SHP77 (cell line): ENCODE measurements around the gene GMDS.
A peak's percentile ranks its signal among the peaks of the same experiment; 100 is the strongest.

Source experiments
- DNase-seq, 2 experiments: peaks; one replicate each; lab custom pipeline; 2025; lab: John Stamatoyannopoulos, UW

The GMDS gene

DNA sequence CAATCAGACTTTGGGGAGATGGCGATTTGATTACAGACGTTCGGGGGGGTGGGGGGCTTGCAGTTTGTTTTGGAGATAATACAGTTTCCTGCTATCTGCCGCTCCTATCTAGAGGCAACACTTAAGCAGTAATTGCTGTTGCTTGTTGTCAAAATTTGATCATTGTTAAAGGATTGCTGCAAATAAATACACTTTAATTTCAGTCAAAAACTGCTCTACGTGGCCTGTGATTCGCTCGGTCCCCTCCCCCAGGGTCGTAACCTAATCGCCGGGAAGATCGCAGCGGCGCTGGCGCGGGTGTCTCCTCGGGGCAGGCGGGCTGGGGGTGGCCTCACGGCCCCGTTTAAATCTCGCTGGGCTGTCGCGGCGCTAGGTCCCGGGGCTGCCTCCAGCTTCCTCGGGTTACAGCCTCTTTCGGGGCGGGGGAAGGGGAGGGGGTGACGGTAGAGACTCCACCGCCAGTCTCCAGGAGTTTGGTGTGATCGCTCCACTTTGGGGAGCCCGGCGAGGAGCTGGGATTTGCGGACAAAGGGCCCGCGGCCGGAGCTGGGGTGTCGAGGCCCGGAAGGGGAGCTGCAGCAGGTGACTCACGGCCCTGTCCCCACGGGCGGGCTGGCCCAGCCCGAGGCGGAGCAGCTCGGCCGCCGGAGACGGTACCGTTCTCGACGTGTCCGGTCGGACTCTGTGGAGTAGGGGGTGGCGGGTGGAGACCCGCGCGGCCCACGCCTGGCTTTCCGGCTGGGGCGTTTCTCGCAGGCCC is 631.5 kb downstream of the GMDS start:
- peak in 1 of 2 experiments; percentile 36 for DNase-seq

DNA sequence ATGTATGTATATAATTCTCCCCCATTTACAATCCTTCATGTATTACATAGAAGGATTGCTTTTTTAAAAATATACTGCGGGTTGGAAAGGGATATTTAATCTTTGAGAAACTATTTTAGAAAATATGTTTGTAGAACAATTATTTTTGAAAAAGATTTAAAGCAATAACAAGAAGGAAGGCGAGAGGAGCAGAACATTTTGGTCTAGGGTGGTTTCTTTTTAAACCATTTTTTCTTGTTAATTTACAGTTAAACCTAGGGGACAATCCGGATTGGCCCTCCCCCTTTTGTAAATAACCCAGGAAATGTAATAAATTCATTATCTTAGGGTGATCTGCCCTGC is 632.1 kb downstream of the GMDS start:
- DNase-seq, result no peak

DNA sequence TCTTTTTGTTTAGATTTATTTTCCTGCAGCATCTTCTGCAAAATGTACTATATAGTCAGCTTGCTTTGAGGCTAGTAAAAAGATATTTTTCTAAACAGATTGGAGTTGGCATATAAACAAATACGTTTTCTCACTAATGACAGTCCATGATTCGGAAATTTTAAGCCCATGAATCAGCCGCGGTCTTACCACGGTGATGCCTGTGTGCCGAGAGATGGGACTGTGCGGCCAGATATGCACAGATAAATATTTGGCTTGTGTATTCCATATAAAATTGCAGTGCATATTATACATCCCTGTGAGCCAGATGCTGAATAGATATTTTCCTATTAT is 632.5 kb downstream of the GMDS start:
- DNase-seq, result no peak

DNA sequence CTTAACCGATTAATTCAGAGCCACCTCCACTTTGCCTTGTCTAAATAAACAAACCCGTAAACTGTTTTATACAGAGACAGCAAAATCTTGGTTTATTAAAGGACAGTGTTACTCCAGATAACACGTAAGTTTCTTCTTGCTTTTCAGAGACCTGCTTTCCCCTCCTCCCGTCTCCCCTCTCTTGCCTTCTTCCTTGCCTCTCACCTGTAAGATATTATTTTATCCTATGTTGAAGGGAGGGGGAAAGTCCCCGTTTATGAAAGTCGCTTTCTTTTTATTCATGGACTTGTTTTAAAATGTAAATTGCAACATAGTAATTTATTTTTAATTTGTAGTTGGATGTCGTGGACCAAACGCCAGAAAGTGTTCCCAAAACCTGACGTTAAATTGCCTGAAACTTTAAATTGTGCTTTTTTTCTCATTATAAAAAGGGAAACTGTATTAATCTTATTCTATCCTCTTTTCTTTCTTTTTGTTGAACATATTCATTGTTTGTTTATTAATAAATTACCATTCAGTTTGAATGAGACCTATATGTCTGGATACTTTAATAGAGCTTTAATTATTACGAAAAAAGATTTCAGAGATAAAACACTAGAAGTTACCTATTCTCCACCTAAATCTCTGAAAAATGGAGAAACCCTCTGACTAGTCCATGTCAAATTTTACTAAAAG is 633.0 kb downstream of the GMDS start:
- no peak for DNase-seq

DNA sequence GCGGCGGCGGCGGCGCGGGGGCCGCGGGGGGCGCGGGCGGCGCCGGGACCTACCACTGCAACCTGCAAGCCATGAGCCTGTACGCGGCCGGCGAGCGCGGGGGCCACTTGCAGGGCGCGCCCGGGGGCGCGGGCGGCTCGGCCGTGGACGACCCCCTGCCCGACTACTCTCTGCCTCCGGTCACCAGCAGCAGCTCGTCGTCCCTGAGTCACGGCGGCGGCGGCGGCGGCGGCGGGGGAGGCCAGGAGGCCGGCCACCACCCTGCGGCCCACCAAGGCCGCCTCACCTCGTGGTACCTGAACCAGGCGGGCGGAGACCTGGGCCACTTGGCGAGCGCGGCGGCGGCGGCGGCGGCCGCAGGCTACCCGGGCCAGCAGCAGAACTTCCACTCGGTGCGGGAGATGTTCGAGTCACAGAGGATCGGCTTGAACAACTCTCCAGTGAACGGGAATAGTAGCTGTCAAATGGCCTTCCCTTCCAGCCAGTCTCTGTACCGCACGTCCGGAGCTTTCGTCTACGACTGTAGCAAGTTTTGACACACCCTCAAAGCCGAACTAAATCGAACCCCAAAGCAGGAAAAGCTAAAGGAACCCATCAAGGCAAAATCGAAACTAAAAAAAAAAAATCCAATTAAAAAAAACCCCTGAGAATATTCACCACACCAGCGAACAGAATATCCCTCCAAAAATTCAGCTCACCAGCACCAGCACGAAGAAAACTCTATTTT is 633.7 kb downstream of the GMDS start:
- DNase-seq, result no peak

DNA sequence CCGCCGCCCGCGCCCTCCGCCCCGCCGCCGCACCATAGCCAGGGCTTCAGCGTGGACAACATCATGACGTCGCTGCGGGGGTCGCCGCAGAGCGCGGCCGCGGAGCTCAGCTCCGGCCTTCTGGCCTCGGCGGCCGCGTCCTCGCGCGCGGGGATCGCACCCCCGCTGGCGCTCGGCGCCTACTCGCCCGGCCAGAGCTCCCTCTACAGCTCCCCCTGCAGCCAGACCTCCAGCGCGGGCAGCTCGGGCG is 634.2 kb downstream of the GMDS start:
- peak in 1 of 2 experiments; percentile 26 for DNase-seq

DNA sequence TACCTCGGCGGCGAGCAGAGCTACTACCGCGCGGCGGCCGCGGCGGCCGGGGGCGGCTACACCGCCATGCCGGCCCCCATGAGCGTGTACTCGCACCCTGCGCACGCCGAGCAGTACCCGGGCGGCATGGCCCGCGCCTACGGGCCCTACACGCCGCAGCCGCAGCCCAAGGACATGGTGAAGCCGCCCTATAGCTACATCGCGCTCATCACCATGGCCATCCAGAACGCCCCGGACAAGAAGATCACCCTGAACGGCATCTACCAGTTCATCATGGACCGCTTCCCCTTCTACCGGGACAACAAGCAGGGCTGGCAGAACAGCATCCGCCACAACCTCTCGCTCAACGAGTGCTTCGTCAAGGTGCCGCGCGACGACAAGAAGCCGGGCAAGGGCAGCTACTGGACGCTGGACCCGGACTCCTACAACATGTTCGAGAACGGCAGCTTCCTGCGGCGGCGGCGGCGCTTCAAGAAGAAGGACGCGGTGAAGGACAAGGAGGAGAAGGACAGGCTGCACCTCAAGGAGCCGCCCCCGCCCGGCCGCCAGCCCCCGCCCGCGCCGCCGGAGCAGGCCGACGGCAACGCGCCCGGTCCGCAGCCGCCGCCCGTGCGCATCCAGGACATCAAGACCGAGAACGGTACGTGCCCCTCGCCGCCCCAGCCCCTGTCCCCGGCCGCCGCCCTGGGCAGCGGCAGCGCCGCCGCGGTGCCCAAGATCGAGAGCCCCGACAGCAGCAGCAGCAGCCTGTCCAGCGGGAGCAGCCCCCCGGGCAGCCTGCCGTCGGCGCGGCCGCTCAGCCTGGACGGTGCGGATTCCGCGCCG is 634.7 kb downstream of the GMDS start:
- no peak for DNase-seq

DNA sequence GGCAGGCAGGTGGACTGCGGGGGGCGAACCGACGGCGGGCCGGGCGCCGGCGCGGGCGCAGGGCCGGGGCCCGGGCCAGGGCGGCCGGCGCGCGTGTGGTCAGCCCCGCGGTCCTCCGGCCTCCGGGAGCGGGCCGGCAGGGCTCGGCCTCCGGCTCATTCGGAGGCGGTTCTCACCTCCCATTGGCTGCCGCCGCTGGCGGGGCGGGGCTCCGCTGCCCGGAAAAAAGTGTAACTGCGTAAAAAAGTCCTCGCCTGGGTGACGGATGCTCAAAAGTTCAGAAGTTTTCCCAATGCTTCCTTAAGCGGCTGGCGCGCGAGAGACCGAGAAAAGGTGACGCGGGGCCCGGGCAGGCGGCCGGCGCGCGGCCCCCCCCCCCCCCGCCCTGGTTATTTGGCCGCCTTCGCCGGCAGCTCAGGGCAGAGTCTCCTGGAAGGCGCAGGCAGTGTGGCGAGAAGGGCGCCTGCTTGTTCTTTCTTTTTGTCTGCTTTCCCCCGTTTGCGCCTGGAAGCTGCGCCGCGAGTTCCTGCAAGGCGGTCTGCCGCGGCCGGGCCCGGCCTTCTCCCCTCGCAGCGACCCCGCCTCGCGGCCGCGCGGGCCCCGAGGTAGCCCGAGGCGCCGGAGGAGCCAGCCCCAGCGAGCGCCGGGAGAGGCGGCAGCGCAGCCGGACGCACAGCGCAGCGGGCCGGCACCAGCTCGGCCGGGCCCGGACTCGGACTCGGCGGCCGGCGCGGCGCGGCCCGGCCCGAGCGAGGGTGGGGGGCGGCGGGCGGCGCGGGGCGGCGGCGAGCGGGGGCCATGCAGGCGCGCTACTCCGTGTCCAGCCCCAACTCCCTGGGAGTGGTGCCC is 635.5 kb downstream of the GMDS start, which contains the start of gene FOXC1:
TSS of gene FOXC1 (plus strand) at position 268 of the 849 bp plus-strand sequence. CDS start at position 799, 531 bp downstream.
- DNase-seq, result peak; percentile 78 to 79

DNA sequence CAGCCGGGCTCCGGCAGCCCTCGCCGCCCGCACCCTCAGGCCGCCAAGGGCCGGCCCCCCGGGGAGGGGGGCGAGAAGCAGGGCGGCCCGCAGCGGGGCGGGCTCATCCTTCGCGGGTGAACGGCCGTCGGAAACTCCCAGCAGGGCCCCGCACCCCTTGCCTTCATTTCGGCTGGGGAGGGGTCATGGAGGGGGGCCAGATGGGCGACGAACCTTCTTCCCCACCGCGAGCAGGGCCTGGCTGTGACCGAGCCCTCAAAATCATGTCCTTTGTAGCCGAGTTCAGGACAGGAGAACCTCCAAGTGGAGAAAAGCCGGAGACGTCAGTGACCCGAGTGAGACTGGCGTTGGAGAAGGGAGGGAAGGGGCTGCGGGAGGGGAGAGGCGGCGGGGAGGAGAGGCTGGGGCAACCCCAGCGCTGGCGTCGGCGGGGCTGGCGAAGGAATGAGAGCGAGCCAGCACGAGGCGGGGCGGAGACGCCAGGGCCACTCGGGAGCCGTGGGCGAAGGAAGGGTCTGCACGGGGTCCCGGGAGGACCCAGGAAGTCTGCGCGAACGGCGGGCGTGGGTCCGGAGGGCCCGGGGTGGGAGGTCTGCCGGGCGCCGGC is 636.3 kb downstream of the GMDS start:
- DNase-seq, result peak; percentile 46 to 66

DNA sequence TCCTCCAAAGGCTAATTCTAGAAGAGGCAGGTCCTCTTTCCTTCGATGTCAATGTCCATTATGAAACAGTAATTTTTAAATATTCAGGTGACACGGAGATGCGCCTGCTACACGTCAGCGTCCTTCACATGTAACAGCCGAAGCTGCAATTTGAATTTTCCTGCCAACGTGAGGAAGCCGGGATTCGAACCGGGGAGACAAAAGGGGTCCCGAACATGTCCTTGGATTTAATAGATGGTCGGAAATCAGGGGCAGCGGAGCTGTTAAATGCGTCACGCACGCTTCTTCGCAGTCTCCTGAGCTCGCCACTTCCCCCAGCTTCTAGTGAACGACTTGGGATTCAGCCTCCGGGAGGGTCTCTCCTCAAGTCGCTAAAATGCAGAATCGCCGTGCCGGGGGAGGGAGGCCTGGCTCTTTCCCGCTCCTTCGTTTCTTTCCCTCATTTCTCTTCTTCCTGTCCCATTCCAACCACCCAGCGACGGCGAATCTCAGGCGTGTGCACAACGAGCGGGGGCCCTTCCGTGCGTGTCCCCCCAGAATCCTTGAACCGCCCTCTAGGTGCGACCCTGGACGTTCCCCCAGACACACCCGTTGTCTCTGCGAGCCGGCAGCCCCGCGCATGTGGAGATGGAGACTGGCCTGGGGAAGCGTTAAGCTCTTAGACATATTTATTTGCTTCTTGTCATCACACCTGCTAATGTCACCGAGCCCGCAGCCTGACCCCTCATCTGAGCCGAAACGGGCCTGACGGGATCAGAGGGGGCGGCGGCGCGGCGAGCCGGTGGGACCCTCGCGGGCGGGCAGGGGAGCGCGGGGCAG is 637.0 kb downstream of the GMDS start:
- DNase-seq, result peak; percentile 46

DNA sequence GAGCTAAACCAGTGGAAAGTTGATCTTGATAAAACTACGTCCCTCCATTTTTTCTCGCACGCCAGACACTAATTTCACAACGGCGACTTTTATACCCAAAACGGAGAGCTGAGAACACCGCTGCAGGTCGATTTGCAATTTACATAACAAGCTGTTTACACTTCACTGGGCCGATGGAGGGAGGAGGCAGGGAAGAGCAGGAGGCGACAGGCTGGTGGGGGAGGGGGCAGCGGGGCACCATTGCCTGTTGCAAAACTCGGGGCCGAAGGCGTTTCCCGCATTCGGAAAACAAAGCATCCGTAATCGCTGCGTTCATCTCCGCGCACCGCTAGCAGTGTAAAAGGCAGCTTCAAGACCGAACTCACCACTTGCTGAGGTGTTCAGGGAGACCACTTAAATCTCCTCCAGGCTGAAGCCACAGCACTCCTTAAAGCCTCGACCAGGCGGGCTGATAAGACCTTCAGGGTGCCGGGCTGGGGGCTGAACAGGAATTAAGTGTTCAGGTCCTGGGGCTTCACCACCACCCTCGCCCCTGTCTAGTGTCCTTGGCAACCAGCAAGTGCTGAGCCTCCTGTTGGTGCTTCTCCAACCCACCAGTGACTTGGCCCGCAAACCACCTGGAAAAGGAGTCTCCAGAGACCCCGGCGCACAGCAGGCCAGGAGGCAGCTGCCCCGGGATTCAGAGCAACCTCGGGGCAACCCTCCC is 637.7 kb downstream of the GMDS start:
- peak; percentile 68 to 75 for DNase-seq

DNA sequence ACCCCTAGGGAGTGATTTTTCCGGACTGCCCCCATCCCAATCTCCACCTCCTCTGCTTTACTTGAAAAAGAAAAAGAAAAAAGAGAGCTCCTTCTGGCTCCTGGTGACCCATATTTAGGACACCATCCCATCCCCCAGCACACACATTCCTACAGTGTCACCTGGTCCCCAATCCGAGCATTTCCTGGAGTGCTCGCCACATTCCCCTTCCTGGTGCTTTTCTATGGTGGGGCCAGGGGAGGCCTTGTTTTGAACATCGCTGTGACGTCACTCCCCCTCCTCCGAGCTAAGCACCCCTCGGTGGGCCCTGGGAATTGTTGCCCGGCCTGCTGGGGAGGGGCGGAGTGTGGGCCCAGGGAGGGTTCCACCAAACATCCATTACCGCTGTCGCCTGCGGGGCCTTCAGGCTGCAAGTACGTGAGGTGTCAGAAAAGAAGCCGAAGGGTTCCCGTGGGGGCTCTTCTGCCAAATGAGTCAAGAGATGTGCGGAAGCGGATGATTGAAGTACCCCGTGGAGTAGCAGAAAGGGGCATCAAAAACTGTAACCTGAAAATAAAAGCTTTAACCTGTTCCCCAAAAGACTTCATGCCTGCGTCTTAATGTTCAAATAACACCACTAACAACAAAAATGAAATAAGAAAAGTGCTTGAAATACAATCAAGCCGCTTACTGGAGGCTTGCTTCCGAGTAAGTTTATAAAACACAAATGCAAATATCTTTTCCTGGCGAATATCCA is 638.5 kb downstream of the GMDS start:
- DNase-seq, result no peak

DNA sequence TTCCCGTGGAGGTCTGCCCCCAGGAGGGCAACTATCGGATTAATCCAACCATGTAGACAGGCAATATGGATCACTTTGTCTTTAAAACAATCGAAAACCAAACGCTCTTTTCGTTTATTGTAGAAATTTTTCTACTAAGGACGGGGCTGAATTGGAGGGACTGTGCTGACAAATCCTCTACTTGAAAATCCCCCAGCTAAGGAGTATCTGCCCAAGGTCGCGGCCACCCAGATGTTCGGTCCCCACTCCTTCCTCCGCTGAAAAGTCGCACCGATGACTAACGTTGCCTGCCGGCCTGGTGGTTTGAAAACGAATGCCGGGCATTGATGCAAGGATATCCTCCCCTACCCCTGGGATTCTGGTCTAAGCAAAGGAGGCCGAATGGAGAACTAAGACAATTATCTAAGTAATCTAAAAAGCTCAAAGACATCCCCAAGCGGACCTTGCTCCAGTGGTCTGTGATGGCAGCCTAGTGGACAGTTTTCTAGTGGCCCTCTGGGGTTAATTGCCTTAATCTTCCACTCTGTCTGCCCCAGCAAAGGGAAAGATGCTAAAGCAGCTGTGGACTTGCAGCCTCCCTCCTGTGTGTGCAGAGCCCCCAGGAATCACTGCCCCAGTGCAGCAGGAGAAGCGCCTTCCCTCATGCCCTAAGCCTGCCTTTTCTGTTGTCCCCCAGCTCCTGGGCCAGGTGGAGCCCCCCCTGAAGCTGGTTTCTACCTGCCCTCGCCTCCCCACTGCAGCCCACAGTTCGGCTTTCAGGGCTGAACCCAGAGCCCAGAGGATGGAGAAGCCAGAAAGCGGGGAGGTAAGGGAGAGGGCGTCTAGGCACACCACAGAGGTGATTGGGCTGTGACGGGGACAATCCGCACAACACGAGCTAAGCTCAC is 639.3 kb downstream of the GMDS start:
- no peak for DNase-seq

DNA sequence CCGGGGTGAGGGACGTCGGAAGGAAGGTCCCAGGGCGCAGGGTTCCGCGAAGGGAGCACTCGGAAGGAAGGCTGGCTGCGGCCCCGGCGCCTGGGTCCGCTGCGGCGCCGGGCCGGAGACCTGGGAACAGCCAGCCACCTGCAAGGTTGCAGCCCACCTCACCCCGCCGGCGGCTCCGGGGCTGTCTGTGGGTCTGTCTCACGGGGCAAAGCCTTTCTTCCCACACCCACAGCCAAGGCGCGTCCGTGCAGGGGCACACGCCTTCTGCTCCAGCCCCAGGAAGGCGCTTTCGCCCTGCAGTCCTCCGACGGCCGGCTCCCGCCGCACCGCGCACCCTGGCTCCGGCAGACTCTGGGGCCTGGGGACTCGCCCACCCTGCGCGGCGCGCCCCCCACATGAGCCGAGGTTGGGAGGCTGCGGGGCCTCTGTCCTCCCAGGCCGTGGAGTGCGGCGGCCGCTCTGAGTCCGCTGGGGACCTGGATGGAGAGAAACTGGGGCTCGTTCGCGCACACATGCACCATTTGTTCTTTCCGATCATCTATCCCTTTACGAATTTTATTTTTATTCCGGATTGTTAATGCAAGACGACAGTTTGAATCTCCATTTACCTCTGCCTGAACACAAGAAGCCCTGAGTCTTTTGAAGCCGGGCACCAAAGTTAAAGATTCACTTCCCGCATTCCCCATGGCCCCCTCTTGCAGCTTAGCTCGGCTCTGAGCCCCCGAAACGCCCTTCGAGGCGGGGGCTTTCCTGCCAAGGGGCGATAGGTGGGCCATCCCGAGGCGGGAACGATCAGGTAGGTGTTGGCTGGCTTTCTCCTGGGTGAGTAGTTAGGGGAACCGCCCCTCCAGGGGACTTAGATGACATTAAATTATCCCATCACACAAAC is 640.2 kb downstream of the GMDS start:
- no peak for DNase-seq

DNA sequence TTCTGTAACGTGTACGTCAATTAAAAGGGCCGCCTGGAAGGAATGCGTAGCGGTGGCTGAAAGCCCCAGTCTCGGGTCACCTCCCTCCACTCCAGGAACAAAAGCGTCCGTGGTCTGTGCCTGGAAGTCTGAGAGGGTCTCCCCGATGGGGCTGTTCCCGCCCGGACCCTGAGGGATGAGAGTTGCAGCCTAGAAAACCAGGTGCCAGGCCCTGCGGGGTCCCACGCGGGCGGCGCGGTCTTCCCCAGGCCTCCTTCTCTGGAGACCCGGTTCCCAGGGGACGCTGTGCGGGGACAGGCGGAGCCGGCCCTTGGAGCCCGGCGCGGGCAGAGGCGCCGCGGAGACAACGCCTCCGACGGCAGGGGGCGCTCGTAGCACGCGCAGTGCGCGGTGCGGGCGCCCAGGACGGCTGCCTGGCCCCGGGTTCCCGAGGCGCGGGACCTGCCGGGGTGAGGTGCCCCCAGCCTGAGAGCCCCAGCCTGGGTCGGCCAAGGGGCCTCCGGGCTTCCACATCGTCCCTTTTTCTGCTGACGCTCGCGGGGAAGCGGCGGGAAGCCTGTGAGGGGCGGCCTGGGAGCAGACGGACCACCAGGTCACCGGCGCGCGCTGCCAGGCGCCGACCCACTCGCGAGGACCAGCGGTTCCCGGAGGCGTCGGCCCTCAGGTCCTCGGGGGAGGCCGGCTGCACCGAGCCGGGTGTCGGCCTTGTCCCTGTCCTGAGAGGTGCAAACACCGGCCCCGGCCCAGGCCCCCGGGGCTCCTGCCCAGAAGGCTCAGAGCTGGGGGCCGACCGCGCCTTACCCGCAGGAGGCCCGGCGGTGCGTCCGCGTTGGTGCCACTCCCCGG is 641.0 kb downstream of the GMDS start:
- peak; percentile 46 to 68 for DNase-seq

DNA sequence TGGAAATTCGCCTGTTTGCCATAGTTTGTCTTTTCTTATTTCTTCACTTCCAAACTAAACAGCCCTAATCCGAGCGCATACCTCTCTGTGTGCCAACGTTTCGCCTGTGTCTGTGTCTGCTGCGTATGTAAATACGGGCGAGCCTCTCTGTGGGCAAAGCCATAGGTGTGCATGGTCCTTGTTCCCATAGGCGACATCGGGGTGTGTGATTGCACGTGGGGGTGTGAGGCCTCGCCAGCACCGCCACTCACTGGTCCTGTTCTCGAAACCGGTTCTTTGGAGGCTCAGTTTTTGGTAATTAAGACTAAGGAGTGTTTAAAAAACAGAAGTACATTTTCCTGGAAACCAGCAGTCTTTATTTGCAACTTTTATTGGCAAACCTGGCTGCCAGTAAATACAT is 641.7 kb downstream of the GMDS start:
- DNase-seq, result no peak
